Keratinocyte (primary cell): ENCODE measurements around the gene PRKCA. TPM values are rescaled to one million over a fixed set of nuclear protein-coding genes. Genes with fewer than 3 reads are reported as not detected.

Source experiments
- DNase-seq: peaks from one replicate; pipeline ENCODE4 v3.0.0-alpha.2; 2011; ENCODE audit warnings: low read depth, missing footprints, low spot score
- FAIRE-seq: peaks from 2 replicates; lab custom pipeline; 2011; peaks lifted over from hg19 to GRCh38; lab: Jason Lieb, UNC
- H2AFZ ChIP-seq: 2 replicates; pipeline ENCODE4 v1.6.0; 2012; ENCODE audit warnings: low read length, control low read depth, inconsistent platforms; ENCODE audit not compliant: control insufficient read depth
- H3K27ac ChIP-seq: 2 replicates; pipeline ENCODE4 v1.5.1; 2011; ENCODE audit warnings: low read length; ENCODE audit not compliant: control insufficient read depth, insufficient read depth
- H3K27me3 ChIP-seq: 3 replicates; pipeline ENCODE4 v1.6.0; 2011; ENCODE audit warnings: low read length; ENCODE audit not compliant: control insufficient read depth, insufficient read depth; ENCODE audit errors: extremely low read depth
- H3K36me3 ChIP-seq, 2 experiments: 2 replicates in 1 of 2; 3 replicates in 1 of 2; pipeline ENCODE4 v1.5.1; 2011; ENCODE audit warnings: low read length in 2 of 2, mild to moderate bottlenecking in 1 of 2; ENCODE audit not compliant: control insufficient read depth in 2 of 2, insufficient read depth in 2 of 2; ENCODE audit errors: extremely low read depth in 1 of 2
- H3K4me1 ChIP-seq: 3 replicates; pipeline ENCODE4 v1.5.1; 2011; ENCODE audit warnings: low read length; ENCODE audit not compliant: control insufficient read depth, insufficient read depth; ENCODE audit errors: extremely low read depth
- H3K4me2 ChIP-seq: 3 replicates; pipeline ENCODE4 v1.6.0; 2011; ENCODE audit warnings: low read depth, low read length; ENCODE audit not compliant: control insufficient read depth, insufficient read depth; ENCODE audit errors: extremely low read depth
- H3K4me3 ChIP-seq, 3 experiments: fragments of 200-600 bp in 1 of 3; sonication (generic) in 1 of 3; 2 replicates in 2 of 3; 3 replicates in 1 of 3; pipeline ENCODE4 v1.5.1; 2011 to 2016; ENCODE audit warnings: low read length in 3 of 3, mild to moderate bottlenecking in 3 of 3, control low read depth in 2 of 3, inconsistent platforms in 1 of 3, low read depth in 1 of 3, mixed read lengths in 1 of 3, mixed run types in 1 of 3, moderate library complexity in 1 of 3; ENCODE audit not compliant: control insufficient read depth in 2 of 3, insufficient read depth in 2 of 3; ENCODE audit errors: extremely low read depth in 1 of 3
- H3K79me2 ChIP-seq: 2 replicates; pipeline ENCODE4 v1.6.0; 2012; ENCODE audit warnings: low read length; ENCODE audit not compliant: control insufficient read depth, insufficient read depth
- H3K9ac ChIP-seq: 3 replicates; pipeline ENCODE4 v1.6.0; 2011; ENCODE audit warnings: low read length; ENCODE audit not compliant: control insufficient read depth, insufficient read depth; ENCODE audit errors: extremely low read depth
- H3K9me1 ChIP-seq: 3 replicates; pipeline ENCODE4 v1.6.0; 2011; ENCODE audit warnings: low read length; ENCODE audit not compliant: control insufficient read depth, insufficient read depth; ENCODE audit errors: extremely low read depth
- H3K9me3 ChIP-seq: 2 replicates; pipeline ENCODE4 v1.5.1; 2012; ENCODE audit warnings: low read depth, low read length; ENCODE audit not compliant: control insufficient read depth
- H4K20me1 ChIP-seq: 3 replicates; pipeline ENCODE4 v1.6.0; 2011; ENCODE audit warnings: low read length; ENCODE audit not compliant: control insufficient read depth, insufficient read depth; ENCODE audit errors: extremely low read depth
- CTCF ChIP-seq, 3 experiments: IDR thresholded peaks in 1 of 3; conservative IDR thresholded peaks in 1 of 3; optimal IDR thresholded peaks in 1 of 3; 2 replicates in 2 of 3; 3 replicates in 1 of 3; pipeline versions ENCODE3 to v1.5.1; 2011; ENCODE audit warnings: low read length in 3 of 3, mild to moderate bottlenecking in 3 of 3, moderate library complexity in 2 of 3, control low read depth in 1 of 3, inconsistent platforms in 1 of 3; ENCODE audit not compliant: insufficient read depth in 2 of 3; ENCODE audit errors: extremely low read depth in 1 of 3
- EZH2 ChIP-seq: IDR thresholded peaks from one replicate; pipeline ENCODE4 v1.6.1; 2012; ENCODE audit warnings: inconsistent platforms, mild to moderate bottlenecking, low read length, moderate library complexity
- dilution Hi-C: fragments of 300-500 bp; cut with MboI; formaldehyde crosslinking; loops from one replicate; pipeline ENCODE4 v1.7.0; 2020; ENCODE audit warnings: low sequenced_read_pairs; ENCODE audit not compliant: extremely low pct_ligation_motif_present
- polyA plus RNA-seq, 5 experiments: library from polyadenylated mRNA; depleted of rRNA in 3 of 5; stranded (reverse) in 3 of 5; stranded (forward) in 1 of 5; unstranded in 1 of 5; fragments of >200 nt; gene quantifications; 1 replicate in 1 of 5; 2 replicates in 3 of 5; 3 replicates in 1 of 5; pipeline versions ENCODE4 v1.2.1 to v1.2.3, GENCODE V29; 2011 to 2012; ENCODE audit warnings: missing spikeins in 2 of 5, low read depth in 1 of 5, low replicate concordance in 1 of 5

PRKCA gene
- polyA plus RNA-seq, 1 donor (not counting 4 experiments of a cell fraction or from before 2014, with no cell fraction given): 3.6 TPM

- dilution Hi-C loops: no loop called here
- H2AFZ ChIP-seq: no peak overlapping the region
- no peaks in the 10 kb centered on the region for H3K27me3 ChIP-seq
- FAIRE-seq (no peak), DNase-seq (no peak)
- H3K4me2 ChIP-seq: no peak overlapping the region
- H3K27ac ChIP-seq: no peak overlapping the region
- H3K9me3 ChIP-seq: no peaks in the 10 kb centered on the region
- no peaks in the 10 kb centered on the region for H4K20me1 ChIP-seq
- no peak overlapping the region for H3K9ac ChIP-seq
- H3K36me3 ChIP-seq: no peaks in the 10 kb centered on the region
- H3K4me3 ChIP-seq: no peak overlapping the region
- no peaks in the 10 kb centered on the region for H3K9me1 ChIP-seq
- no peaks in the 10 kb centered on the region for H3K4me1 ChIP-seq
- TF ChIP-seq CTCF (optimal IDR thresholded peaks at IDR 0.05 in 1 of 3, IDR thresholded peaks at IDR 0.05 in 1 of 3, conservative IDR thresholded peaks at IDR 0.05 in 1 of 3; ENCODE audit: extremely low read depth in 1 of 3, insufficient read depth in 2 of 3, low read length in 3 of 3): no peak
- no peak for TF ChIP-seq EZH2
- H3K79me2 ChIP-seq: no peaks in the 10 kb centered on the region
Observed at GRCh38 chr17:66726846-66727245, 424.4 kb downstream of the PRKCA start.

GRCh38 chr17:66727634-66728570, 425.5 kb downstream of the PRKCA start:
- dilution Hi-C loops: no loop called here
- no peak for TF ChIP-seq EZH2
- TF ChIP-seq CTCF (optimal IDR thresholded peaks at IDR 0.05 in 1 of 3, IDR thresholded peaks at IDR 0.05 in 1 of 3, conservative IDR thresholded peaks at IDR 0.05 in 1 of 3; ENCODE audit: extremely low read depth in 1 of 3, insufficient read depth in 2 of 3, low read length in 3 of 3): peak; percentile 82 to 91 (median 88)
- no peaks in the 10 kb centered on the region for H4K20me1 ChIP-seq
- H3K79me2 ChIP-seq: no peaks in the 10 kb centered on the region
- H3K4me1 ChIP-seq: no peaks in the 10 kb centered on the region
- H3K4me2 ChIP-seq: no peak overlapping the region
- H3K27me3 ChIP-seq: no peaks in the 10 kb centered on the region
- H3K9me1 ChIP-seq: no peaks in the 10 kb centered on the region
- peak overlapping the region; percentile 38 for H2AFZ ChIP-seq
- H3K36me3 ChIP-seq: no peaks in the 10 kb centered on the region
- H3K27ac ChIP-seq: no peak overlapping the region
- H3K4me3 ChIP-seq: no peak overlapping the region
- H3K9me3 ChIP-seq: no peaks in the 10 kb centered on the region
- DNase-seq (no peak), FAIRE-seq (peak; percentile 79)
- H3K9ac ChIP-seq: no peak overlapping the region
